ENCODE data around the gene EYS.

EYS gene

DNA sequence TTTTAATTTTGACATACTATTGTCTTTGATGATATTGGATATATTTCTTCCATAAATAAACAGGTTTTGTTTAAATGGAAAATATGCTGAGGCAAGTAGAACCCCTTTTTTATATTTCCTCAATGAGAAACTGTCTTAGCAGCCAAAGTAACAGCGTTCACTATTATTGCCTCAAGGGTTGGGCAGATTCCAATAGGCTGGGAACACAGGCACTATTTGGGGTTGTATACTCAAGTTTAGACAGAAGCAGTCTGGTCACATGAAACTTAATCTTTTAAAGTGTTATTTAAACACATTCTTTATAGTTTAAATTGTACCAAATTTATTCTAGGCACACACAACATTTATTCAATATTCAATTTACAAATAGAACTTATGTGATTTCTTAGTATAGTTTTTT, 520.2 kb downstream of the EYS start:
- Mint-ChIP-seq H3K27ac (no peak overlapping the region), H3K4me3 (no peak overlapping the region), H3K4me1 (no peaks in the 10 kb centered on the region), H3K27me3 (no peaks in the 10 kb centered on the region), H3K9me3 (peaks cover 6% of the 10 kb centered on the region), H3K36me3 (no peaks in the 10 kb centered on the region)
- no peak for DNase-seq
- CTCF ChIA-PET = no interaction called here

DNA sequence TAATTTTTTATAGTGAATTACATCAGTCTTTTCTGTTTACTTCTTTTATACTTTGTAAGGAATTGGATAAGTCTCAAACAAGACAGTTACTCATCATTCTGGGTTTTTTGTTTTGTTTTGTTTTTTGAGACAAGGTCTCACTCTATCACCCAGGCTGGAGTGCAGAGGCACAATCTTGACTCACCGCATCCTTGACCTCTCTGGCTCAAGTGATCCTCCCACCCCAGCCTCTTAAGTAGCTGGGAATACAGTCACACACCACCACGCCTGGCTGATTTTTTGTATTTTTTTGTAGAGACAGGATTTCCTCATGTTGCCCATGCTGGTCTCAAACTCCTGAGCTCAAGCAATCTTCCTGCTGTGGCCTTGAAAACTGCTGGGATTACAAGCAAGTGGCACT, 524.3 kb downstream of the EYS start:
- DNase-seq = no peak
- H3K9me3 Mint-ChIP-seq = peaks cover 6% of the 10 kb centered on the region
- CTCF ChIA-PET = no interaction called here
- H3K4me3 Mint-ChIP-seq = no peak overlapping the region
- no peaks in the 10 kb centered on the region for H3K36me3 Mint-ChIP-seq
- H3K27ac Mint-ChIP-seq = no peak overlapping the region
- no peaks in the 10 kb centered on the region for H3K4me1 Mint-ChIP-seq
- no peaks in the 10 kb centered on the region for H3K27me3 Mint-ChIP-seq

DNA sequence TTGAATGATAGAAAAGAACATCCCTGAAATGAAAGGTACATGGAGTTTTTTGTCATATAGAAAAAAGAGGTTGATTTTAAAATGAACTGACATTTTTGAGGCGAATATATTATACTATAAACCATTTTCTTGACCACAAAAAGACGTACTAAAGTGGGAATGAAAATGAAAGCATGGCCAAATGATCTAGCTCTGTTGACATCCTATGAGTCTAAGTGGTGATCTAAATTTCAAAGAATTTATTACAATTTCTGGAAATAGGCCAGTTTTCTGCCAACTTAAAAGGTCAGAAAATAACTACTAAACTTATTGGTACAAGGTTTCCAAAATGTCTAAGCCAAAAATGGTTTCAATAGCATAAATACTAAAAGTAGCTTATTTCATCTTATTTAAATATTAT, 536.8 kb downstream of the EYS start:
- DNase-seq = no peak
- no peak overlapping the region for H3K27ac Mint-ChIP-seq
- CTCF ChIA-PET = no interaction called here

DNA sequence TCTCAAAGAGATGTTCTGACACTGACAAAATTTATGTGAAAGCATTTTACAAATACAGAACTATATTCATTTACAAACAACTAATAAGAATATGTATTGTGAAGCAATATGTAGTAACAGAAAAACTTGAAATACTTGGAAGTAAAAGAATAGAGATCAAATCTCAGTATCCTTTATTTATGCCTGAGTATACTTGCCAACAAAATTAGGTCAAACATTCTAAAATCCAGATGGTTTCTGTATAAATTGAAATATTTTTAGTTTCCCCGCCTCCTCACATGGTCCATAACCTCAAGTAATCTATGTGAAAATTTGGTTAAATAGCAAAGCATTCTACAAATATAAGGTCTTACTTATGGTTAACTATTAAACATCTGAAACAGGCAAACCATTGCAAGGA, 545.4 kb downstream of the EYS start:
- CTCF ChIA-PET = no interaction called here
- no peak for DNase-seq
- Mint-ChIP-seq H3K36me3 (no peaks in the 10 kb centered on the region), H3K9me3 (peaks cover 12% of the 10 kb centered on the region), H3K4me3 (no peak overlapping the region), H3K4me1 (no peaks in the 10 kb centered on the region), H3K27me3 (no peaks in the 10 kb centered on the region), H3K27ac (no peak overlapping the region)

More for the DNA sequence above, 536.8 kb downstream of the EYS start:
- Mint-ChIP-seq H3K36me3 (no peaks in the 10 kb centered on the region), H3K9me3 (no peaks in the 10 kb centered on the region), H3K27me3 (no peaks in the 10 kb centered on the region), H3K4me1 (no peaks in the 10 kb centered on the region), H3K4me3 (no peak overlapping the region)

DNA sequence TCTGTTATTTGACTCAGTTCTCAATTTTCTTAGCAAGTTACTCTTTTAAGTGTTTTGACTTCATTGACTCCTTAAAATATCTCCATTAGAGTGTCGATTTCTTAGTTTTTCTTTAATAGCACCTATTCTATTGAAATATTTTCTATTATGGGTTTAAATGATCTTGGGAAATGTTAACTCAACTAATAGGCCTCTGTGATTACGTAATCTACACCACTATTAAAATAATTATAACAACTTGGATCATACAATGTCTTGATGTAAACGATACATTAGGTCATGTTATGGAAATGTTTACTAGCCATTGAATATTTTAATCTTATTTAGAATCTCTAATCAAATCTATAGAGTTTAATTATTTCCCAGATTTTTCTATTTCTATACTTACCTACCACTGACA, 550.0 kb downstream of the EYS start:
- no peak overlapping the region for H3K27ac Mint-ChIP-seq
- DNase-seq = no peak

DNA sequence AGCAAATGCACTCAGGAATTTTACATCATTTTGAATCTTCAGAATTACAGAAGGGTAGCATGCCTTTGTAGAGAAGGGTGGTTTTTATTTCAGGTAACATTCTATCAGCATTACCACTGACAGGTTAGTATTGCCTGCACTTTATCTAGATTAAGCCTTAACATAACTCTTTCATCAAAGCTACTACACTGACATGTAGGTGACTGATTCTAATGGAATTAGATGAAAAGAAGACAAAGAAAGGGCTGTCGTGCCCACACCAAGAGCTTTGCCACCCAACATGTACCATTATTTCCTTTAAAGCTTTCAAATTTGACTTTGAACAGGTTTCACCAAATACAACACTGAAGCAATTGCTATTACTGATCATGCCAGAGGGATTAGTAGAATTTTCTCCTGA, 551.9 kb downstream of the EYS start:
- CTCF ChIA-PET = no interaction called here
- no peaks in the 10 kb centered on the region for H3K36me3 Mint-ChIP-seq
- H3K4me3 Mint-ChIP-seq = no peak overlapping the region
- no peaks in the 10 kb centered on the region for H3K4me1 Mint-ChIP-seq
- DNase-seq = no peak
- H3K9me3 Mint-ChIP-seq = peaks cover 8% of the 10 kb centered on the region
- no peaks in the 10 kb centered on the region for H3K27me3 Mint-ChIP-seq
- H3K27ac Mint-ChIP-seq = no peak overlapping the region

More for the DNA sequence above, 550.0 kb downstream of the EYS start:
- Mint-ChIP-seq H3K4me1 (no peaks in the 10 kb centered on the region), H3K9me3 (peaks cover 12% of the 10 kb centered on the region), H3K36me3 (no peaks in the 10 kb centered on the region), H3K27me3 (no peaks in the 10 kb centered on the region), H3K4me3 (no peak overlapping the region)
- CTCF ChIA-PET = no interaction called here

DNA sequence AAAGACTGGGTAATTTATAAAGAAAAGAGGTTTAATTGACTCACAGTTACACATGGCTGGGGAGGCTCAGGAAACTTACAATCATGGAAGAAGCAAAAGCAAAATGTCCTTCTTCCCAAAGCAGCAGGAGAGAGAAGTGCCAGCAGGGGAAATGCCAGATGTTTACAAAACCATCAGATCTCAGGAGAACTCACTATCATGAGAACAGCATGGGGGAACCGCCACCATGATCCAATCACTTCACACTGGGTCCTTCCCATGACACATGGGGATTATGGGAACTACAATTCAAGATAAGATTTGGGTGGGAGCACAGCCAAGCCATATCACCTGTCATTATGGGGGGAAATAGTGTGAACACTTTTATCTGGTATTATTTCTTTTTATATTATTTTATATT, 557.2 kb downstream of the EYS start:
- Mint-ChIP-seq H3K36me3 (no peaks in the 10 kb centered on the region), H3K27me3 (no peaks in the 10 kb centered on the region), H3K4me1 (no peaks in the 10 kb centered on the region), H3K4me3 (no peak overlapping the region), H3K27ac (no peak overlapping the region), H3K9me3 (peaks cover 8% of the 10 kb centered on the region)
- no peak for DNase-seq
- CTCF ChIA-PET = no interaction called here

DNA sequence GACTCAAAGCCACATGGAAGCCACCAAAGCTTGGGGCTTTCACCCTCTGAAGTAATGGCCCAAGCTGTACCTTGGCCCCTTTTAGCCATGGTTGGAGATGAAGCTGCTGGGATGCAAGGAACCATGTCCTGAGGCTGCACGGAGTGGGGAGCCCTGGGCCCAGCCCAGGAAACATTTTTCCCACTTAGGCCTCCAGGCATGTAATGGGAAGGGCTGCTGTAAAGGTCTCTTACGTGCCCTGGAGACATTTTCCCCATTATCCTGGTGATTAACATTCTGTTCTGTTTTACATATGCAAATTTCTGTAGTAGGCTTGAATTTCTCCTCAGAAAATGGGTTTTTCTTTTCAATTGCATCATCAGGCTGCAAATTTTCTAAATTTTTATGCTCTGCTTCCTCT, 558.2 kb downstream of the EYS start:
- no peaks in the 10 kb centered on the region for H3K36me3 Mint-ChIP-seq
- no peak for DNase-seq
- peaks cover 8% of the 10 kb centered on the region for H3K9me3 Mint-ChIP-seq
- H3K4me1 Mint-ChIP-seq = no peaks in the 10 kb centered on the region
- no peaks in the 10 kb centered on the region for H3K27me3 Mint-ChIP-seq
- H3K4me3 Mint-ChIP-seq = no peak overlapping the region
- CTCF ChIA-PET = no interaction called here
- no peak overlapping the region for H3K27ac Mint-ChIP-seq

DNA sequence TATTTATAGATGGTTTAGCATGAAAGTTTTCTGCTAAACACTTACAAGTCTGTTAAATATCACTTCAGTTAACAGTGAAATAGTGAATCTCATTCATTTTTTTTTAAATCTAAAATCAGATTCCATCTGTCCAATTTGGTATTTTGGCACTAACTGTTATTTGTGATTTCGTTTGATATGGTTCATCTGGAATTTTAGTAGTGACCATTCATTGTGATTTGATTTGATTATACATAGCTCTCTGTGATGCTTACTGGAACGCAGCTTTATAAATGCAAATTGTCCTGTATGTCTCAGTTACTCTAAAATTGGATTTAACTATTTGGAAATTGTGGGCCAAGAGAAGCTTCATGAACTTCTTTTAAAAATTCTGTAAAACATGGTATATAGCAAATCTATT, 571.5 kb downstream of the EYS start:
- Mint-ChIP-seq H3K36me3 (no peaks in the 10 kb centered on the region), H3K27ac (no peak overlapping the region), H3K4me3 (no peak overlapping the region), H3K9me3 (peaks cover 14% of the 10 kb centered on the region), H3K27me3 (no peaks in the 10 kb centered on the region), H3K4me1 (no peaks in the 10 kb centered on the region)
- CTCF ChIA-PET = no interaction called here
- no peak for DNase-seq

DNA sequence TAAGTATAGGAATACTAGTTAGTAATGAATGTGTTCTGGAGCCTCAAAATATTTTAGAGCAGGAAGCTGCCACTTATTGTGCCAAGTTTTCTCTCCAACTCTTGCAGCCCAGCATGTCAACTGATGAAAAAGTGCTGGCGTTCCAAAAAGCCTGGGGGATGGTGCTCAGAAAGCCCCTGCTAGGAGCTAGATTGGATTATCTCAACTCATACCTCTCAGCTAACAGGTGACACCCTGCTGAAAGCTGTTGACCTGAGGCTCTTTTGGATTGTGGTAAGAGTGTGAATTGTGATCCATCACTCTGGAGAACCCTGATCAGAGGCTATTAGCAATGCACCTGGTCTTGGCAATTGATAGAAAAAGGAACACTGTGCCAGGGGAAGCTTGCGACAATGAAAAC, 580.4 kb downstream of the EYS start:
- Mint-ChIP-seq H3K36me3 (no peaks in the 10 kb centered on the region), H3K4me1 (no peaks in the 10 kb centered on the region), H3K9me3 (peaks cover 5% of the 10 kb centered on the region), H3K27ac (no peak overlapping the region), H3K27me3 (no peaks in the 10 kb centered on the region), H3K4me3 (no peak overlapping the region)
- no peak for DNase-seq
- CTCF ChIA-PET = no interaction called here

DNA sequence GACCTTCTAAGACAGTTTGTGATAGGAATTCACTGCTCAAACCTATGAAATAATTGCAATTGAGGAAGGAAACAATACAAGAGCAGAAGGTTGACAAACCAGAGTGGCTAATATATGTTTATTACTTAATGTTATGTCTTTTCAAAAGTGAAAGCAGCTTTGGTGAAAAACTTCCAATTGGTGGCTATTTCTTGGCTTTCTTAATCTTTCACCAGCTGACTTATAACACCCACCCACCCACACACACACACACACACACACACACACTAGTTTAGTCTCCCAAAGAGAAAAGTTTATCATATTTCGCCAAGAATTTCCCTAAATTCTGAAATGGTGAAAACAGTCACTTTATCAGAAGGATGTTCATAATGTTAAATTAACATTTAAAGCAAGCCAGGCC, 583.5 kb downstream of the EYS start:
- Mint-ChIP-seq H3K4me3 (no peak overlapping the region), H3K27me3 (no peaks in the 10 kb centered on the region), H3K9me3 (peaks cover 7% of the 10 kb centered on the region), H3K27ac (no peak overlapping the region), H3K36me3 (no peaks in the 10 kb centered on the region), H3K4me1 (no peaks in the 10 kb centered on the region)
- no peak for DNase-seq
- CTCF ChIA-PET = no interaction called here

DNA sequence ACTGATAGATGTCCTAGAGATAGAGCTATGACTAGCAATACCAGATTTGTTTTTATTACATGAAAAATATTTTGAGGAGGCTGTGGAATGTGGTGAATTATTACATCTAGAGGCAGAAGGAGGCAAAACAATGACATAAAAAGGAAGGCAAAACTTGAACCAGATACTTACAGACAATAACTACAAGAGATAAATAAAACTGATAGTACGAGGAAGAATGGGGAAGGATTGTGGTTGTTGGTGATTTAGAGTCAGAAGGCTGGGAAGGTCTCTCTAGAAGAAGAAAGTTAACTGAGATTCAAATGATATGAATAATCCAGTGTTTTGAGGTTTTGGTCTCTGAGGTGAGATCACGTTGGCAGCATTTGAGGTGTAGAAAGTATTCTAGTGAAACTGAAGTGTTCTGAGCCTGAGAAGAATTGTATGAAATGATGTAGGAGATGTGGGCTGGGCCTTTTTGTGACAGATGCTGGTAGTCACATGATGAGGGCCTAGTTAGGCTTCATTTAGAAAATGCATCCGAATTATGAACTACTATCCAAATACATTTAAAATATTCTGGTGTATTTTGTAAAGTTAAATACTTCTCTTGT, 589.1 kb downstream of the EYS start:
- H3K4me1 Mint-ChIP-seq = no peaks in the 10 kb centered on the region
- no peaks in the 10 kb centered on the region for H3K36me3 Mint-ChIP-seq
- CTCF ChIA-PET = no interaction called here
- H3K9me3 Mint-ChIP-seq = peaks cover 10% of the 10 kb centered on the region
- no peaks in the 10 kb centered on the region for H3K27me3 Mint-ChIP-seq
- no peak overlapping the region for H3K4me3 Mint-ChIP-seq
- no peak for DNase-seq
- no peak overlapping the region for H3K27ac Mint-ChIP-seq

DNA sequence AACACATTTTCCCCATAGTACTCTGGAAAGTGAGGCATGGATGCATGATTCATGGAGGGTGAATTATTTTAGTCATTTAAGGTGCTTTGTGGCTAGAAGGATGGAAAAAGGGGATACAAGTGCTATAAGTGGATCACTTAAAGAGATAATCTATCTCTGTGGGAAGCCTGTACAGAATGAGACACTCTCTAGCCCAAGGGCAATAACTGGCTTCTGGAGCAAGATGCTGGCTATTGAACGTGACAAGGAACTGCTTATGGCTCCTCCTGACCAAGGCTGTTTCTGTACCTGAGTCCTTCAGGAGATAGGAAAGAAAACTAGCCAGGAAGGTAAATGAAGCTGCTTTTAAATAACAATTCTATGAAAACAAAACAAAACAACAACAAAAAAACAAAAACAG, 590.7 kb downstream of the EYS start:
- CTCF ChIA-PET = no interaction called here
- Mint-ChIP-seq H3K4me1 (no peaks in the 10 kb centered on the region), H3K4me3 (no peak overlapping the region), H3K27ac (no peak overlapping the region), H3K27me3 (no peaks in the 10 kb centered on the region), H3K9me3 (peaks cover 10% of the 10 kb centered on the region), H3K36me3 (no peaks in the 10 kb centered on the region)
- no peak for DNase-seq

DNA sequence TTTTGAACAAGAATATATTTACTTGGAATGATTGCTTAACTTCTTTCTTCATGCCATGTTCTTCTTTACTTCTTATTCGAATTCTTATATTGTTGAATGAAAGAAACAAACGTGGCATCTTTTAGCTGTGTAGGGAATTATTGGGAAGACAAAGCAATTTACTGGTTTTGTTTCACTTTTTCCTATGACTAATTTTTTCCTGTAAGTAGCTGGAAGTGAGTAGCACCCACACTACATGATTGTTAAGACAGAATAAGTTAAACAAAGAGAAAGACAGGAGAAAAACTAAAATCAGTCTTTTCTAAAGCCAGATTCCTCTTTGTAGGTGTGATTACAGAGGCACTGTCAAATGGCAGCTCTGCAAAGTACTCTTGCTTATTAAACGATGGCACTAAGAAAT, 593.4 kb downstream of the EYS start:
- Mint-ChIP-seq H3K36me3 (no peaks in the 10 kb centered on the region), H3K4me3 (no peak overlapping the region), H3K9me3 (peaks cover 3% of the 10 kb centered on the region), H3K4me1 (no peaks in the 10 kb centered on the region), H3K27ac (no peak overlapping the region), H3K27me3 (no peaks in the 10 kb centered on the region)
- CTCF ChIA-PET = interaction anchor here (0.7 kb wide), 1 partner anchor 10 kb away, joined by 3 read pairs; no protein-coding TSS in a partner anchor
- DNase-seq = no peak

DNA sequence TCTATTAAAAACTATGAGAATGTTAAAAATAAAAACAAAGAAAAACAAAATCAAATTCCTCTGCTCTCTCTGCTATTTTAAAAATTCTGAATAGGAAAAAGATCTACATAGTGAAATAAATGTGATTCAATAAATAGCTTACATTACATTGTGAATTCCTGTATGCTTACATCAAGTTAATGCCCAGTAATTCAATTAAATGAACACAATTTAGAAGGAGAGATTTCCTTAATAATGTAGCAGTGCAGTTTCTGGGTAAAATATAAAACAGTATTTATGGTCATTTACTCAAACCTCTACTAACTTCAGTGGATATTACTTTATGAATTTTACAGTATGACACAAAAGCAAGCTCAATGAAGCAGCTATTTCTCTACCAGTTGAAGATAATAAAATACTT, 594.6 kb downstream of the EYS start:
- H3K36me3 Mint-ChIP-seq = no peaks in the 10 kb centered on the region
- H3K9me3 Mint-ChIP-seq = peaks cover 3% of the 10 kb centered on the region
- H3K27ac Mint-ChIP-seq = no peak overlapping the region
- CTCF ChIA-PET = no interaction called here
- DNase-seq = no peak
- no peak overlapping the region for H3K4me3 Mint-ChIP-seq
- H3K4me1 Mint-ChIP-seq = no peaks in the 10 kb centered on the region
- no peaks in the 10 kb centered on the region for H3K27me3 Mint-ChIP-seq

DNA sequence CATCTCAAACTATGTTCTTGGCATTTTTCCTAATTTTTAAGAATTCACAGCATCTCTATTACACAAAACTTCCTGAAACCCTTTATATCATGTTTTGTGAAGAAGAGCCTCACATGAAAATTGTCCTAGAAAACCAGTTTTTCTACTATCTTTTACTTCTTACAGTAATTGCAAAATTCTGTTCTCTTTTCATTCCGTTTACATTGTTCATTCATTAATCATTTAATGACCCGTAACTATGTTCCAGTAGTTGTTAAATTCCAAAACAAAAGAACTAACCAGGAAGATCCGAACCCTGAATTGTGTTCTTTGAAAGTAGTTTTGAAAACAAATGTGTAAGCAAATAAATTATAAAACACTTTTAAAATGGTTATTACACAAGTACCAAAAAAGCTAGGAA, 597.0 kb downstream of the EYS start:
- Mint-ChIP-seq H3K9me3 (no peaks in the 10 kb centered on the region), H3K36me3 (no peaks in the 10 kb centered on the region), H3K4me1 (no peaks in the 10 kb centered on the region), H3K27ac (no peak overlapping the region), H3K4me3 (no peak overlapping the region), H3K27me3 (no peaks in the 10 kb centered on the region)
- no peak for DNase-seq
- CTCF ChIA-PET = no interaction called here

All from activated naive CD4-positive, alpha-beta T cell treated with anti-CD3 and anti-CD28 coated beads, Interleukin-2, amount 10 ng/mL, durations not matched to agents 7 days and 5 days (primary cell).